Endothelial cell (in vitro differentiated cells): ENCODE data around the gene PELI3. TPM values are rescaled to one million over a fixed set of nuclear protein-coding genes. Genes with fewer than 3 reads are reported as not detected.

Experiments
- DNase-seq: peaks from one replicate; pipeline ENCODE4 v3.0.0; 2021; ENCODE audit warnings: low spot score
- H3K27ac Mint-ChIP-seq: one replicate; pipeline ENCODE4 v1.8.0; 2021; ENCODE audit warnings: mixed read lengths, inconsistent platforms; ENCODE audit not compliant: unreplicated experiment
- H3K27me3 Mint-ChIP-seq: one replicate; pipeline ENCODE4 v1.8.0; 2021; ENCODE audit warnings: mild to moderate bottlenecking, moderate library complexity, mixed read lengths, inconsistent platforms; ENCODE audit not compliant: unreplicated experiment
- H3K36me3 Mint-ChIP-seq: one replicate; pipeline ENCODE4 v1.8.0; 2021; ENCODE audit warnings: mild to moderate bottlenecking, low read depth, mixed read lengths, inconsistent platforms; ENCODE audit not compliant: unreplicated experiment
- H3K4me1 Mint-ChIP-seq: one replicate; pipeline ENCODE4 v1.8.0; 2021; ENCODE audit warnings: mild to moderate bottlenecking, mixed read lengths, inconsistent platforms; ENCODE audit not compliant: unreplicated experiment
- H3K4me3 Mint-ChIP-seq: one replicate; pipeline ENCODE4 v1.8.0; 2021; ENCODE audit warnings: mild to moderate bottlenecking, mixed read lengths, inconsistent platforms; ENCODE audit not compliant: unreplicated experiment
- H3K9me3 Mint-ChIP-seq: one replicate; pipeline ENCODE4 v1.8.0; 2021; ENCODE audit warnings: mixed read lengths, inconsistent platforms; ENCODE audit not compliant: unreplicated experiment
- CTCF ChIP-seq: fragments of 200-600 bp; sonication (generic); IDR thresholded peaks from one replicate; pipeline ENCODE4 v1.5.0; 2021; ENCODE audit warnings: antibody characterized with exemption; ENCODE audit not compliant: unreplicated experiment
- total RNA-seq: library from RNA; stranded (reverse); fragmentation: NEBNext Ultra II Directional; extraction: Animal tissue kit (Norgen Biotek cat#: 25700); gene quantifications from one replicate; pipeline ENCODE4 v1.2.1, GENCODE V29; 2021; ENCODE audit not compliant: unreplicated experiment

The PELI3 gene
- total RNA-seq, 1 donor from 2014 or later: 2.0 TPM

DNA sequence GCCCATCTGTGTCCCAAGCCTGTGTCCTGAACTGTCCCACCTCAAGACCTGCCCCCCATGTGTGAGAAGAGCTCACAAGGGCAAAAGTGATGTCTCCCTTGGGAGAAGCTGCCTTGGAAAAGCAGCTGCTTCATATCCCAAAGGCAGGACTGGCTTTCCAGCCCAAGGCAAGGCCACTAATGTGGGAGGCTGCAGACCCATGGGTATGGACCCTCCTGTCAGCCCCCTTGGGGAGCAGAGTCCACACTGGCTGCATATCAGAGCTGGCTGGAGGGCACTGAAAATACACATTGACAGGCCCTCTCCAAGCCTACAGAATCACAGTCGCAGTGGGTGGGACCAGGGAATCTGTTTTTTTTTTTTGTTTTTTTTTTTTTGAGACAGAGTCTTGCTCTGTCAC lies 2.7 kb downstream of the PELI3 start:
- Mint-ChIP-seq H3K4me3 (no peak overlapping the region), H3K4me1 (peaks cover 9% of the 10 kb centered on the region)
- no peak for DNase-seq

GRCh38 chr11:66470015-66470414 lies 3.3 kb downstream of the PELI3 start:
- no peak for TF ChIP-seq CTCF
- Mint-ChIP-seq H3K36me3 (peaks cover 3% of the 10 kb centered on the region), H3K4me1 (peaks cover 9% of the 10 kb centered on the region), H3K4me3 (peak overlapping the region; percentile 63), H3K9me3 (no peaks in the 10 kb centered on the region), H3K27me3 (peaks cover 16% of the 10 kb centered on the region), H3K27ac (peak overlapping the region; percentile 25)
- no peak for DNase-seq

More for the DNA sequence above, 2.7 kb downstream of the PELI3 start:
- no peaks in the 10 kb centered on the region for H3K9me3 Mint-ChIP-seq
- no peak overlapping the region for H3K27ac Mint-ChIP-seq
- TF ChIP-seq CTCF: no peak
- H3K36me3 Mint-ChIP-seq: peaks cover 3% of the 10 kb centered on the region
- peaks cover 16% of the 10 kb centered on the region for H3K27me3 Mint-ChIP-seq

DNA sequence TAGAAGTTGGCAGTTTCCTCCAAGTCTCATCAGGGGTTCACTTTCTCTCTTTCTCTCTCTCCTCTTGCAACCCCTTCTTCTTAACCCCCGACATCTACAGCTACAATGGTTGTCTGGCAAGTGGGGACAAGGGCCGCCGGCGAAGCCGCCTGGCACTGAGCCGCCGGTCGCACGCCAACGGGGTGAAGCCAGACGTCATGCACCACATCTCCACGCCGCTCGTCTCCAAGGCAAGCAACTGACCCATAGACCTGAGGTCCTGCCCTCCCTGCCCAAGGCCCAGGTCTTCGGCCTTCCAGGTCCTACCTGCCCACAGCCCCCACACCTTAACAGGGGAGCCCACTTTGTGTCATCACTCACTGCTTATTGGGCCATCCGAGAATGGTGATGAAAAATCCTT lies 4.4 kb downstream of the PELI3 start:
- peaks cover 3% of the 10 kb centered on the region for H3K36me3 Mint-ChIP-seq
- peaks cover 11% of the 10 kb centered on the region for H3K27me3 Mint-ChIP-seq
- no peak for TF ChIP-seq CTCF
- H3K27ac Mint-ChIP-seq: no peak overlapping the region
- DNase-seq: no peak
- H3K9me3 Mint-ChIP-seq: no peaks in the 10 kb centered on the region
- peak overlapping the region; percentile 44 for H3K4me3 Mint-ChIP-seq
- H3K4me1 Mint-ChIP-seq: peaks cover 5% of the 10 kb centered on the region

- no peak for DNase-seq
- Mint-ChIP-seq H3K4me3 (no peak overlapping the region), H3K36me3 (peaks cover 8% of the 10 kb centered on the region), H3K27me3 (peaks cover 16% of the 10 kb centered on the region), H3K9me3 (no peaks in the 10 kb centered on the region), H3K4me1 (peaks cover 9% of the 10 kb centered on the region), H3K27ac (no peak overlapping the region)
- no peak for TF ChIP-seq CTCF
Measured at GRCh38 chr11:66472054-66472453, 5.3 kb downstream of the PELI3 start.

DNA sequence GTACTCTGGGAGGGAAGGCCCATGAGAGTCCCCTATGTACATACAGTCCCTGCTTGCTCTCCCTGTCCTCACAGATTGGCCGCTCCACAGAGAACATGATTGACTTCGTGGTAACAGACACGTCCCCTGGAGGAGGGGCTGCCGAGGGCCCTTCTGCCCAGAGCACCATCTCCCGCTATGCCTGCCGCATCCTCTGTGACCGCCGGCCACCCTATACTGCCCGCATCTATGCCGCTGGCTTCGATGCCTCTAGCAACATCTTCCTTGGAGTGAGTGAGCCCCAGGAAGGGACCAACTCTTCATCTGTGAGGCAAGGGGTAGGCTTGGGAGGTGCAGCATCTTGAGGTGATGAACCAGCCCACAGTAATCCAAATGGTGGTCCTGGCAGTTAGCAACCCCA lies 6.5 kb downstream of the PELI3 start:
- Mint-ChIP-seq H3K36me3 (peaks cover 8% of the 10 kb centered on the region), H3K27ac (no peak overlapping the region), H3K4me1 (peaks cover 9% of the 10 kb centered on the region), H3K4me3 (no peak overlapping the region), H3K27me3 (peaks cover 12% of the 10 kb centered on the region), H3K9me3 (no peaks in the 10 kb centered on the region)
- no peak for TF ChIP-seq CTCF
- no peak for DNase-seq
